ENCODE measurements around the gene CREB5. TPM values are rescaled to one million over a fixed set of nuclear protein-coding genes. Genes with fewer than 3 reads are reported as not detected.

Gene CREB5
- polyA plus RNA-seq, 1 donor from 2014 or later: 3.7 TPM

- no peaks in the 10 kb centered on the region for H3K9me3 ChIP-seq (ENCODE audit: low read length)
- no peak overlapping the region for H3K27ac ChIP-seq (ENCODE audit: low read length)
- H3K36me3 ChIP-seq (ENCODE audit: insufficient read depth, low read length): no peaks in the 10 kb centered on the region
- H3K4me3 ChIP-seq (ENCODE audit: low read length): no peak overlapping the region
- H3K79me2 ChIP-seq (replicated peaks; ENCODE audit: insufficient read depth, low read length): no peaks in the 10 kb centered on the region
- no peaks in the 10 kb centered on the region for H3K27me3 ChIP-seq (ENCODE audit: insufficient read depth, low read depth, low read length)
- no peaks in the 10 kb centered on the region for H4K20me1 ChIP-seq (ENCODE audit: insufficient read depth)
- no peak for TF ChIP-seq RAD21 (conservative IDR thresholded peaks at IDR 0.05)
- TF ChIP-seq MXI1 (conservative IDR thresholded peaks at IDR 0.05; ENCODE audit: poor library complexity, severe bottlenecking): no peak
- TF ChIP-seq POLR2AphosphoS5 (IDR thresholded peaks at IDR 0.05): no peak
- no peak for TF ChIP-seq TAF1 (IDR thresholded peaks at IDR 0.05; ENCODE audit: low read depth)
- TF ChIP-seq SMC3 (conservative IDR thresholded peaks at IDR 0.05; ENCODE audit: poor library complexity): no peak
- TF ChIP-seq, protein P1, sequence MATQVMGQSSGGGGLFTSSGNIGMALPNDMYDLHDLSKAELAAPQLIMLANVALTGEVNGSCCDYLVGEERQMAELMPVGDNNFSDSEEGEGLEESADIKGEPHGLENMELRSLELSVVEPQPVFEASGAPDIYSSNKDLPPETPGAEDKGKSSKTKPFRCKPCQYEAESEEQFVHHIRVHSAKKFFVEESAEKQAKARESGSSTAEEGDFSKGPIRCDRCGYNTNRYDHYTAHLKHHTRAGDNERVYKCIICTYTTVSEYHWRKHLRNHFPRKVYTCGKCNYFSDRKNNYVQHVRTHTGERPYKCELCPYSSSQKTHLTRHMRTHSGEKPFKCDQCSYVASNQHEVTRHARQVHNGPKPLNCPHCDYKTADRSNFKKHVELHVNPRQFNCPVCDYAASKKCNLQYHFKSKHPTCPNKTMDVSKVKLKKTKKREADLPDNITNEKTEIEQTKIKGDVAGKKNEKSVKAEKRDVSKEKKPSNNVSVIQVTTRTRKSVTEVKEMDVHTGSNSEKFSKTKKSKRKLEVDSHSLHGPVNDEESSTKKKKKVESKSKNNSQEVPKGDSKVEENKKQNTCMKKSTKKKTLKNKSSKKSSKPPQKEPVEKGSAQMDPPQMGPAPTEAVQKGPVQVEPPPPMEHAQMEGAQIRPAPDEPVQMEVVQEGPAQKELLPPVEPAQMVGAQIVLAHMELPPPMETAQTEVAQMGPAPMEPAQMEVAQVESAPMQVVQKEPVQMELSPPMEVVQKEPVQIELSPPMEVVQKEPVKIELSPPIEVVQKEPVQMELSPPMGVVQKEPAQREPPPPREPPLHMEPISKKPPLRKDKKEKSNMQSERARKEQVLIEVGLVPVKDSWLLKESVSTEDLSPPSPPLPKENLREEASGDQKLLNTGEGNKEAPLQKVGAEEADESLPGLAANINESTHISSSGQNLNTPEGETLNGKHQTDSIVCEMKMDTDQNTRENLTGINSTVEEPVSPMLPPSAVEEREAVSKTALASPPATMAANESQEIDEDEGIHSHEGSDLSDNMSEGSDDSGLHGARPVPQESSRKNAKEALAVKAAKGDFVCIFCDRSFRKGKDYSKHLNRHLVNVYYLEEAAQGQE (IDR thresholded peaks at IDR 0.05; ENCODE audit: borderline replicate concordance): no peak
- TF ChIP-seq EZH2 (IDR thresholded peaks at IDR 0.05; ENCODE audit: borderline replicate concordance, insufficient read depth, low read length, poor library complexity, severe bottlenecking): no peak
- TF ChIP-seq CTCF (IDR thresholded peaks at IDR 0.05; ENCODE audit: poor library complexity, severe bottlenecking): no peak
- TF ChIP-seq EP300 (conservative IDR thresholded peaks at IDR 0.05; ENCODE audit: poor library complexity, severe bottlenecking): no peak
- no peak overlapping the region for H2AFZ ChIP-seq (ENCODE audit: low read depth, low read length)
- no peak overlapping the region for H3K9ac ChIP-seq (ENCODE audit: low read length)
- H3K9me2 ChIP-seq (ENCODE audit: insufficient read depth, low read length): no peaks in the 10 kb centered on the region
- H3K4me2 ChIP-seq (ENCODE audit: low read length): no peak overlapping the region
- H3F3A ChIP-seq (ENCODE audit: insufficient read depth, low read length, poor library complexity, severe bottlenecking): no peaks in the 10 kb centered on the region
These were observed 48.2 kb upstream of the CREB5 start for GRCh38 chr7:28364082-28364481.

DNA sequence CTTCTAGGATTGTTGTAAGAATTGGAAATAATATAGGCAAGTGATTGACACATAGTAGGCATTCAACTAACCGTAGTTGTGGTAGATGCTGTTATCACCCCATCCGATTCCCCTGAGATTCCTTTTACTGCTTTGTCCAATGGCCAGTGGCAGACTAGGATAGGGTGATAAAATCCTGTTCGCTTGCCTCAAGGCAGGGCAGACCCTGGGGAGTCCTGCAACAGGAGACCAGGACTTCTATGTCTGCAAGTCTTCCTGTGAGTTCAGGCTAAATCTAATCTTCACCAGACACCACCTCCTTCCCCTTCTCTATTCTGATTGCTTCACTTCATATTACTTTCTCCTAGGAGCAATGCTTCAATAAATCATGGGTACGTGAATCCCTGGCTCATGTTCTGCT is 42.8 kb upstream of the CREB5 start:
- Histone ChIP-seq H3K9ac (ENCODE audit: low read length) (no peak overlapping the region), H4K20me1 (ENCODE audit: insufficient read depth) (no peaks in the 10 kb centered on the region), H2AFZ (ENCODE audit: low read depth, low read length) (no peak overlapping the region), H3F3A (ENCODE audit: insufficient read depth, low read length, poor library complexity, severe bottlenecking) (no peaks in the 10 kb centered on the region), H3K27me3 (ENCODE audit: insufficient read depth, low read depth, low read length) (no peaks in the 10 kb centered on the region), H3K9me2 (ENCODE audit: insufficient read depth, low read length) (no peaks in the 10 kb centered on the region), H3K79me2 (replicated peaks; ENCODE audit: insufficient read depth, low read length) (no peaks in the 10 kb centered on the region), H3K27ac (ENCODE audit: low read length) (no peak overlapping the region), H3K9me3 (ENCODE audit: low read length) (no peaks in the 10 kb centered on the region), H3K4me3 (ENCODE audit: low read length) (no peak overlapping the region), H3K4me2 (ENCODE audit: low read length) (no peak overlapping the region), H3K36me3 (ENCODE audit: insufficient read depth, low read length) (no peaks in the 10 kb centered on the region)
- TF ChIP-seq EZH2 (IDR thresholded peaks at IDR 0.05; ENCODE audit: borderline replicate concordance, insufficient read depth, low read length, poor library complexity, severe bottlenecking) (no peak), CTCF (IDR thresholded peaks at IDR 0.05; ENCODE audit: poor library complexity, severe bottlenecking) (no peak), TAF1 (IDR thresholded peaks at IDR 0.05; ENCODE audit: low read depth) (no peak), MXI1 (conservative IDR thresholded peaks at IDR 0.05; ENCODE audit: poor library complexity, severe bottlenecking) (no peak), SMC3 (conservative IDR thresholded peaks at IDR 0.05; ENCODE audit: poor library complexity) (no peak), RAD21 (conservative IDR thresholded peaks at IDR 0.05) (no peak), POLR2AphosphoS5 (IDR thresholded peaks at IDR 0.05) (no peak)
- TF ChIP-seq, protein P1 (IDR thresholded peaks at IDR 0.05; ENCODE audit: borderline replicate concordance): no peak
